ENCODE results near the gene GCLM. TPM values are rescaled to one million over a fixed set of nuclear protein-coding genes. Genes with fewer than 3 reads are reported as not detected.
A peak's percentile ranks its signal among the peaks of the same experiment; 100 is the strongest.

GCLM gene
- total and polyA plus RNA-seq, 9 of the 15 experiments (the other 6 are each of a cell fraction or from before 2014, with no cell fraction given), result 9.3 to 71.6 (median 24.5) TPM

DNA sequence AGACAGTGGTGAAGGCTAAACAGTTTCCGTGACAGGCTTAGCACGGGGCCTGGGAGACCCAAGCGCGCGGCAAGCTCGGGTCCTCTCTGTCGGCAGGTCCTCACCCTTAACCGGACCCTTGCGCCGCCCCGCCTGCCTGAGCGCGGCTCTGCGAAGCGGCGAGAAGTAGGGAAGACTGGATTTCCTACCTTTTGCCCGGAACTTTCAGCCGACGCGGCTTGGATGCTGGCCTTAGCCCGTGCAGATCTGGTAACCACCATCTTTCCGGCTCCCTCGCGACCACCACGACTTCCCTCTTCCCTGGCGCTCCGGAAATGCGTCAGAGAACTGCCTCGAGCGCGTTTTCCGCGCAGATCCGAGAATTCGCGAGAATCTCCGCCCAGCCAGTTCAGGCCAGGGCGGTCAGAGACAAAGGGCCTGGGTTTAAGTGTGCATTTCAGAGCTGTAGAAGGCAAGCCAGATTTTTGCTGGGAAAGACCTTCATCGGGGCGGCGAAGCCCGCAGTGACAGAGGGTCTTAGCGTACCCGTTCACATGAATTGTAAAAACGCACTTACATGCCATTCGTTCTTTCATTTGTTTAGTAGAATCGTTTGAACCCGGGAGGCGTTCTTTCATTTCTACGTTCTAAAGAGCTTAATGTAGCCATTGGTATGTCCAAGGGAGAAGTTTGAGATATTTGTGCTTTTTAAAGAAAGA is 30.2 kb downstream of the GCLM start, which contains the start of gene DNTTIP2 (continued):
- TF ChIP-seq HNRNPK (IDR thresholded peaks at IDR 0.05; ENCODE audit: low read depth, low read length, poor library complexity, severe bottlenecking) (no peak), SREBF1 (IDR thresholded peaks at IDR 0.05; ENCODE audit: borderline replicate concordance, low read depth, low read length) (no peak), SMAD1 (IDR thresholded peaks at IDR 0.05; ENCODE audit: low read depth, low read length, partially characterized antibody) (peak; percentile 78), RBM22 (IDR thresholded peaks at IDR 0.05; ENCODE audit: low read depth, low read length, poor library complexity, severe bottlenecking) (peak; percentile 68), KDM1A (IDR thresholded peaks at IDR 0.05) (no peak), ZNF445 (CRISPR knock-in tag; IDR thresholded peaks at IDR 0.05; ENCODE audit: low read depth) (no peak), RFX1 (IDR thresholded peaks at IDR 0.05) (no peak), TEAD1 (CRISPR knock-in tag; IDR thresholded peaks at IDR 0.05) (peak in 1 of 2 experiments; percentile 43; a peak in 1 of 4 replicates), HNRNPH1 (optimal IDR thresholded peaks at IDR 0.05; ENCODE audit: low read depth, low read length) (no peak), KHSRP (IDR thresholded peaks at IDR 0.05) (no peak)
- TF ChIP-seq, protein P1, sequence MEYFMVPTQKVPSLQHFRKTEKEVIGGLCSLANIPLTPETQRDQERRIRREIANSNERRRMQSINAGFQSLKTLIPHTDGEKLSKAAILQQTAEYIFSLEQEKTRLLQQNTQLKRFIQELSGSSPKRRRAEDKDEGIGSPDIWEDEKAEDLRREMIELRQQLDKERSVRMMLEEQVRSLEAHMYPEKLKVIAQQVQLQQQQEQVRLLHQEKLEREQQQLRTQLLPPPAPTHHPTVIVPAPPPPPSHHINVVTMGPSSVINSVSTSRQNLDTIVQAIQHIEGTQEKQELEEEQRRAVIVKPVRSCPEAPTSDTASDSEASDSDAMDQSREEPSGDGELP (CRISPR knock-in tag; IDR thresholded peaks at IDR 0.05; ENCODE audit: borderline replicate concordance), result peak; percentile 72; the same call in 1 of the 2 replicates
- TF ChIP-seq, protein P2, sequence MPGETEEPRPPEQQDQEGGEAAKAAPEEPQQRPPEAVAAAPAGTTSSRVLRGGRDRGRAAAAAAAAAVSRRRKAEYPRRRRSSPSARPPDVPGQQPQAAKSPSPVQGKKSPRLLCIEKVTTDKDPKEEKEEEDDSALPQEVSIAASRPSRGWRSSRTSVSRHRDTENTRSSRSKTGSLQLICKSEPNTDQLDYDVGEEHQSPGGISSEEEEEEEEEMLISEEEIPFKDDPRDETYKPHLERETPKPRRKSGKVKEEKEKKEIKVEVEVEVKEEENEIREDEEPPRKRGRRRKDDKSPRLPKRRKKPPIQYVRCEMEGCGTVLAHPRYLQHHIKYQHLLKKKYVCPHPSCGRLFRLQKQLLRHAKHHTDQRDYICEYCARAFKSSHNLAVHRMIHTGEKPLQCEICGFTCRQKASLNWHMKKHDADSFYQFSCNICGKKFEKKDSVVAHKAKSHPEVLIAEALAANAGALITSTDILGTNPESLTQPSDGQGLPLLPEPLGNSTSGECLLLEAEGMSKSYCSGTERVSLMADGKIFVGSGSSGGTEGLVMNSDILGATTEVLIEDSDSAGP (CRISPR knock-in tag; IDR thresholded peaks at IDR 0.05), result no peak
- TF ChIP-seq, protein P3, sequence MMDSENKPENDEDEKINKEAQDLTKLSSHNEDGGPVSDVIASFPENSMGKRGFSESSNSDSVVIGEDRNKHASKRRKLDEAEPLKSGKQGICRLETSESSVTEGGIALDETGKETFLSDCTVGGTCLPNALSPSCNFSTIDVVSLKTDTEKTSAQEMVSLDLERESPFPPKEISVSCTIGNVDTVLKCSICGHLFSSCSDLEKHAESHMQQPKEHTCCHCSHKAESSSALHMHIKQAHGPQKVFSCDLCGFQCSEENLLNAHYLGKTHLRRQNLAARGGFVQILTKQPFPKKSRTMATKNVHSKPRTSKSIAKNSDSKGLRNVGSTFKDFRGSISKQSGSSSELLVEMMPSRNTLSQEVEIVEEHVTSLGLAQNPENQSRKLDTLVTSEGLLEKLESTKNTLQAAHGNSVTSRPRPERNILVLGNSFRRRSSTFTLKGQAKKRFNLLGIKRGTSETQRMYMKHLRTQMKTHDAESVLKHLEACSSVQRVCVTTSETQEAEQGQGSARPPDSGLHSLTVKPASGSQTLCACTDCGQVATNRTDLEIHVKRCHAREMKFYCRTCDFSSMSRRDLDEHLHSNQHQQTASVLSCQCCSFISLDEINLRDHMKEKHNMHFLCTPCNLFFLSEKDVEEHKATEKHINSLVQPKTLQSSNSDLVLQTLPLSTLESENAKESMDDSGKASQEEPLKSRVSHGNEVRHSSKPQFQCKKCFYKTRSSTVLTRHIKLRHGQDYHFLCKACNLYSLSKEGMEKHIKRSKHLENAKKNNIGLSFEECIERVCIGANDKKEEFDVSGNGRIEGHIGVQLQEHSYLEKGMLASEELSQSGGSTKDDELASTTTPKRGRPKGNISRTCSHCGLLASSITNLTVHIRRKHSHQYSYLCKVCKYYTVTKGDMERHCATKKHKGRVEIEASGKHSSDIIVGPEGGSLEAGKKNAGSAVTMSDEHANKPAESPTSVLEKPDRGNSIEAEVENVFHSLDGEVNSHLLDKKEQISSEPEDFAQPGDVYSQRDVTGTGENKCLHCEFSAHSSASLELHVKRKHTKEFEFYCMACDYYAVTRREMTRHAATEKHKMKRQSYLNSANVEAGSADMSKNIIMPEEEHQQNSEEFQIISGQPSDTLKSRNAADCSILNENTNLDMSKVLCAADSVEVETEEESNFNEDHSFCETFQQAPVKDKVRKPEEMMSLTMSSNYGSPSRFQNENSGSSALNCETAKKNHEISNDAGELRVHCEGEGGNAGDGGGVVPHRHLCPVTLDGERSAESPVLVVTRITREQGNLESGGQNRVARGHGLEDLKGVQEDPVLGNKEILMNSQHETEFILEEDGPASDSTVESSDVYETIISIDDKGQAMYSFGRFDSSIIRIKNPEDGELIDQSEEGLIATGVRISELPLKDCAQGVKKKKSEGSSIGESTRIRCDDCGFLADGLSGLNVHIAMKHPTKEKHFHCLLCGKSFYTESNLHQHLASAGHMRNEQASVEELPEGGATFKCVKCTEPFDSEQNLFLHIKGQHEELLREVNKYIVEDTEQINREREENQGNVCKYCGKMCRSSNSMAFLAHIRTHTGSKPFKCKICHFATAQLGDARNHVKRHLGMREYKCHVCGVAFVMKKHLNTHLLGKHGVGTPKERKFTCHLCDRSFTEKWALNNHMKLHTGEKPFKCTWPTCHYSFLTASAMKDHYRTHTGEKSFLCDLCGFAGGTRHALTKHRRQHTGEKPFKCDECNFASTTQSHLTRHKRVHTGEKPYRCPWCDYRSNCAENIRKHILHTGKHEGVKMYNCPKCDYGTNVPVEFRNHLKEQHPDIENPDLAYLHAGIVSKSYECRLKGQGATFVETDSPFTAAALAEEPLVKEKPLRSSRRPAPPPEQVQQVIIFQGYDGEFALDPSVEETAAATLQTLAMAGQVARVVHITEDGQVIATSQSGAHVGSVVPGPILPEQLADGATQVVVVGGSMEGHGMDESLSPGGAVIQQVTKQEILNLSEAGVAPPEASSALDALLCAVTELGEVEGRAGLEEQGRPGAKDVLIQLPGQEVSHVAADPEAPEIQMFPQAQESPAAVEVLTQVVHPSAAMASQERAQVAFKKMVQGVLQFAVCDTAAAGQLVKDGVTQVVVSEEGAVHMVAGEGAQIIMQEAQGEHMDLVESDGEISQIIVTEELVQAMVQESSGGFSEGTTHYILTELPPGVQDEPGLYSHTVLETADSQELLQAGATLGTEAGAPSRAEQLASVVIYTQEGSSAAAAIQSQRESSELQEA (IDR thresholded peaks at IDR 0.05; ENCODE audit: low read depth), result no peak
- TF ChIP-seq, protein P4, sequence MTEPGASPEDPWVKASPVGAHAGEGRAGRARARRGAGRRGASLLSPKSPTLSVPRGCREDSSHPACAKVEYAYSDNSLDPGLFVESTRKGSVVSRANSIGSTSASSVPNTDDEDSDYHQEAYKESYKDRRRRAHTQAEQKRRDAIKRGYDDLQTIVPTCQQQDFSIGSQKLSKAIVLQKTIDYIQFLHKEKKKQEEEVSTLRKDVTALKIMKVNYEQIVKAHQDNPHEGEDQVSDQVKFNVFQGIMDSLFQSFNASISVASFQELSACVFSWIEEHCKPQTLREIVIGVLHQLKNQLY (CRISPR knock-in tag; conservative IDR thresholded peaks at IDR 0.05), result no peak

All from K562 (cell line).